ENCODE data around the gene CFAP57.

CFAP57 gene

DNA sequence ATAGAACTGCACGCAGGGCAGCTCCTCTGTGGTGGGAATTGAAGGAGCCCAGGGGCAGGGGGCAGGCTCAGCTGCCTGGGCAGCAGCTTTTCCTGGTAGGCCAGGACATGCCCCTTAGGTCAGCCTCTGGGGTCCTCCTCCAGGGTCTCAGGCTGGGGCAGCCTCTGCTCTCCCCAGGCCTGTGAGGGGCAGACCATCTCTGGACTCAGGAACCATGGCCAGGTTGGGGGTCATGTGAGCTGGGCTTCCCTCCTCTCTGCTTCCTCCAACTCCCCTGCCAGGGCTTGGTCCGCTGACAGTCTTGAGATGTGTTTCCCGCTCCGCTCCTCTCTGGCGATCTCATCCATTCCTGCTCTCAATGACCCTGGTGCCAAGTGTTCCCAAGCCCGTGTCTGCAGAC is 107.5 kb downstream of the CFAP57 start:
- no peak for DNase-seq

DNA sequence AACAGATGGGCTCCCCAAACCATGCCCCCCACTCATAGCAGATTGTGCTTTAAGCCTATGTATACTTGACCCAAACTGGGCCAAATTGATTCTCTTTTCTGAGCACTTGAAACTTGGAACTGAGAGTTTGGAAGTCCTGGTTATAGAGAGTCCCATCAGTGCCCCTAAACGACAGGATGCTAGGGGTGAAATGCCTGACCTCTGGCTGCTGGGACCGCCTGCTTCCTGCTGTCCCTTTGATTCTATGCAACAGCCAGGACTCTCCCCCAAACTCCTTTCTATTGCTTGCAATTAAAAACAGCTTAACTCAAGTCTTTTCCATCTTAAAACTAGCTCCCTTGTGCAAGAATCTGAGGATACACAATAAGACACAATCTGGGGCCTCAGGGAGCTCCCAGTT is 108.6 kb downstream of the CFAP57 start:
- DNase-seq = no peak

DNA sequence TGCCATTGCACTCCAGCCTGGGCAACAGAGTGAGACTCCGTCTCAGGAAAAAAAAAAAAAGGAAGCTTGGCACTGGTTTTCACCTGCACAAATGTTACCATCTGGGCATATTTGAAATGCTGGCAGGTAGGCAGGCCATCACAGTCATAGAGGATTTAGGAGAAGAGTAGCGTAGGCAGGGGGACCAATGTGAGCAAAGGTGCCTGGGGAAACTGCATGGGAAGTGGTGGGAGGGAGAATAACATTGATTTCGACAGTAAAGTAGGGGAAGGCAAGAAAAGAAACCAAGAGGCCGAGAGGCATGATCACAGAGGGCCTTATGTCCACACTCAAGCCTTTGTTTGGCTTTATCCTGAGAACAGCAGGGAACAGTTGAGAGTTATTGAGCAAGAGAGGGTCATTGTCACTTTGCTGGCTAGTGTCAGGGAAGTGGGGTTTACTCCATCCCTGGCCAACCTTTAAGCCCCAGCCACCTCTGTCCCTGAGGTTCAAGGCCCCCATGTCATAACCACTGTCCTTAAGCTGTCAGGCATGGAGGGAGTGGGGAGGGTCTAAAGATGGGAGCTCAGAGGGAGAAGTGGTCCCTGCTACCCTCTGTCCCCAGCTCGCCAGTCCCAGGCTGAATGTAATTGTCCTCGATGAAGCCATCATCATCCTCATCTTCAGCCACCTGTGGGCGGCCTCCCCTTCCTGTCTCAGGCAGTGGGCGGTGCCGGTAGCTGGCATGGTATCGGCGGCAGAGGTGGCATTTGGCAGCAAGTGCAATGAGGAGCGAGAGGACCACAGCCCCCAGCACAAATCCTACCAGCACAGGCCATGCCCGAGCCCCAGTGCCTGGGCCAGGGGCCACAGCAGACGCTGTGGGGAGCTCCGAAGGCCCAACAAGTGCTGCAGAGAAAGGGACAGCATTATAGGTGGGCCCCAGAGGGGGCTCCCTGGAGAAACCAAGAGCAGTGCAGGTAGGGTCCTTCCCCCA is 110.4 kb downstream of the CFAP57 start:
- DNase-seq = no peak

DNA sequence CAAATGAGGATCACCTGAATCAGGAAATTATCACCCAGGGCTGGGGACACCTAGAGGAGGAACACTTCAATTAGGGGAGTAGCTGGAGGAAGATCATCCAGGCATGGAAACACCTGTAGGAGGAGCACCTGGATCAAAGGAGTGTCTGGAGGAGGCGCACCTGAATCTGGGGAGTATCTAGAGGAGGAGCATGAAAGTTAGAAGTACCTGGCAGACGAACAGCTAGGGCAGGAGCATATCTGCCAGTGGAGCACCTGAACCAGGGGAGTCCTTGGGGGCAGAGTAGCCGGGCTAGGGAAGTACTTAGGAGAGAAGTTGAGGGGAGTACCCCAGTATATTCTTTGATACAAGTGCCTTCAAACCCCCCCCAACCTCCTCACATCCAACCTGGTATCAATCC is 111.9 kb downstream of the CFAP57 start:
- no peak for DNase-seq

DNA sequence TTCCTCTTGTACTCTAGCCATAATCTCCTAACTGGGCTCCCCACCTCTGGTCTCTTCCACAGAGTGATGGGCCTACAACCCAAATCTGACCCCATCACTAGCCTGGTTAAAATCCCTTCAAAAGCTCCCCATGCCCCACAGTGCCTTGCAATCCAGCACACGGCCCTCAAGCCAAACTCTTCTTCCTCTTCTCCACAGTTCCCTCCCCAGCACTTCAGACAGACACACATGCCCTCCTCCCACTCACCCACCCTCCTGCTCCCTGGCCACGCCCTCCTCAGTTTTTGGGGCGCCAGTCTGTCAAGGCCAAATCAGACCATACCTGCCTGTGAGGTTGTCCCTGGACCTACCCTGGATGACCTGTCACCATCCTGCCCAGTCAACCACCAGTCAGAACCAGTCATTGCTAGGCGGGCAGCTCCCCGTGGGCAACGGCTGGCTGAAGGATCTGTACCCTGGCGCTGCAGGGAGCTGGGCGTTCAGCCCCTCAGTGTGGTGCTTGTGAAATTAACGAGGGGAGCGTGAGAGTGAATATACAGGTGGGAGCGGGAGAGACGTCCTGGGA is 112.5 kb downstream of the CFAP57 start:
- DNase-seq = no peak

DNA sequence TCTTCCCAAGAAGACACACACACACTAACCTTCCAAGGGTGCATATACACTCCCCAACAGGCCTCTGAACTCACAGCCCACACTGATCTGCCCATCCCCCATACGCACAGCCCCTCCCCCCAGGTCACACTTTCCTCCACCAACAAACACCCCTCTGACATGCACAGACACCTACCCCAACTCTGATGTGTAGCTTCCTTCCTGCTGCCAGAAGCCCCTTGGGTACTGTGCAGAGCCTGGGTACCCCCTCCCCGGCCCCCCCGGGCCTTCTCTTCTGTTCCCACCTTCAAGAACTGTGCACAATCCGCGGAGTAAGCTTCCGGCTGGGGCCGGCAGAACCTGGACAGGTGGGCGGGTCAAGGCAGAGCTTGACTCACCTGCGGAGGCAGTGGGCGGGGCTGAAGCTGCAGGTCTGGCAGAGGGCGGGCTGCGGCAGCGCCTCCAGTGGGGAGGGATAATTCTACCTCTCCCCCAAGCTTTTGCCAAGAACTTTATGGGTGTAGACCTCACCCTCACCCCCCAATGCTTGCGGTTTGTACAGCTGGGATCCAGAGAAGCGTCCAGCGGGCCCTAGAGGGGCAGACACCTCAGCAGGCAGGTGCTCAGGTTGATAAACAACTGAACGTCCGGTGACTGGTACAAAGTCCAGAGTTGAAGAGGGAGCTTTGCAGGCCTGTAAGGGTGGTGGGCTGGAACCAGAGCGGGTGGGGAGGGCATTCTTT is 113.3 kb downstream of the CFAP57 start, which contains the start of gene C1orf210:
C1orf210 (minus strand) TSS at position 313 of the 722 bp plus-strand sequence. CDS start 2,311 bp downstream, outside the sequence.
- DNase-seq = no peak

DNA sequence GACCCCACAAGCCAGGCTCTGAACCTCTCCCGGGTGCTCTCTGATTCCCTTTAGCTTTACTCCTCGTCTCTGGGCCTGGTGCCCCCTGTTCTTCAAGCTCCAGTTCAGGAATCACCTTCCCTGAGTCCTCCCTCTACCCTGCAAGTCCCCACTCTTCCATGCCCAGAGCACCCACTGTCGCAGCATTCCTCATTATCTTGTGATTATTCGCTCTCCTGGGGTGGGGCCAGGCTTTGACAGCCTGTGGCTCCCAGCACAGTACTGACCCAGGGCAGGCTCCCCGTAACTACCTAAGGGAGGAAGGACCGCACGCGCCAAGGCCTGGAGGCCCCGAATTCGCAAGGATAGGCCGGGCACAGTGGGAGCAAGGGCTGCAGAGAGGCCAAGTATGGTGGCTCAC is 114.0 kb downstream of the CFAP57 start:
- no peak for DNase-seq

DNA sequence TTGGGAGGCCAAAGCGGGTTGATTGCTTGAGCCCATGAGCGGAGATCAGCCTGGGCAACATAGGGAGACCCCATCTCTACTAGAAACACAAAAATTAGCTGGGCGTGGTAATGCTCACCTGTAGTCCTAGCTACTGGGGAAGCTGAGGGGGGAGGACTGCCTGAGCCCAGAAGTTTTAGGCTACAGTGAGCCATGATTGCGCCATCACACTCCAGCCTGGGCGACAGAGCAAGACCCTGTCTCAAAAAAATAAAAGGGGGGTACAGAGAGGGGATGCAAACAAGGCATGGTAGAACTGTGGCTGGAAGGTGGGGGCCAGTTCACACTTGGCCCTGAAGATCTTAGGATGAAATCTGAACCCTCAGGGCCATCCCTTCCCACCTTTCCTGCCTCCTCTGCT is 114.4 kb downstream of the CFAP57 start:
- DNase-seq = no peak

DNA sequence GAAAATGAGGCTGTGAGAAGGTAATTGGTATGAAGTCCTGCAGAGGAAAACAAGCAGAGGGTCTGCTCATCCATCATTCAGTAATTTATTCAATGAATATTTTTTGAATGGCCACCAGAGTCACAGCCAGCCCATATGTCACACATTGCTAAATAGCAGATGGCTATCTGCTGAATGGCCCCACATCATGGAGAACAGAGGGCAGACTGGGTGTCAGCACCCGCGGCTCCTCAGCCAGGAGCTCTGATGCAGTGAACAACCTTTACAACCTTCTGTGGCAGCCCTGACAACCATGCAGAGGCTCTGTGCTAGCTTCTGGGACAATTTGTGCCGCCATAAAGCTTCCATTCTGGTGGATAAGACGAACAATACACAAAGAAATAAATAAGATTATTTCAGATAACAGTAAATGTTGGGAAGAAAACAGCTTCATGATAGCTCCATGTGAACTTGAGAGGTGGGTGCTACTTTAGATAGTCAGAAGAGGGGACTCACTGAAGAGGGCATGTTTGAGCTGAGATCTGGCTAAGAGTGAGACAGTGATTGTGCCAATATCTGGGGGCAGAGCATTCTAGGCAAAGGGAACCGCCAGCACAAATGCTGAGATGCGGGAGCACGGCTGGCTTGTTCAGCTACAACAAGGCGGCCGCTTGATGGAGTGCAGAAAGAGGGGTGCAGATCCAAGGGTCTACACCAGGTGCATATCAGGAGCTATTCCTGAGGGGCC is 116.1 kb downstream of the CFAP57 start:
- no peak for DNase-seq

DNA sequence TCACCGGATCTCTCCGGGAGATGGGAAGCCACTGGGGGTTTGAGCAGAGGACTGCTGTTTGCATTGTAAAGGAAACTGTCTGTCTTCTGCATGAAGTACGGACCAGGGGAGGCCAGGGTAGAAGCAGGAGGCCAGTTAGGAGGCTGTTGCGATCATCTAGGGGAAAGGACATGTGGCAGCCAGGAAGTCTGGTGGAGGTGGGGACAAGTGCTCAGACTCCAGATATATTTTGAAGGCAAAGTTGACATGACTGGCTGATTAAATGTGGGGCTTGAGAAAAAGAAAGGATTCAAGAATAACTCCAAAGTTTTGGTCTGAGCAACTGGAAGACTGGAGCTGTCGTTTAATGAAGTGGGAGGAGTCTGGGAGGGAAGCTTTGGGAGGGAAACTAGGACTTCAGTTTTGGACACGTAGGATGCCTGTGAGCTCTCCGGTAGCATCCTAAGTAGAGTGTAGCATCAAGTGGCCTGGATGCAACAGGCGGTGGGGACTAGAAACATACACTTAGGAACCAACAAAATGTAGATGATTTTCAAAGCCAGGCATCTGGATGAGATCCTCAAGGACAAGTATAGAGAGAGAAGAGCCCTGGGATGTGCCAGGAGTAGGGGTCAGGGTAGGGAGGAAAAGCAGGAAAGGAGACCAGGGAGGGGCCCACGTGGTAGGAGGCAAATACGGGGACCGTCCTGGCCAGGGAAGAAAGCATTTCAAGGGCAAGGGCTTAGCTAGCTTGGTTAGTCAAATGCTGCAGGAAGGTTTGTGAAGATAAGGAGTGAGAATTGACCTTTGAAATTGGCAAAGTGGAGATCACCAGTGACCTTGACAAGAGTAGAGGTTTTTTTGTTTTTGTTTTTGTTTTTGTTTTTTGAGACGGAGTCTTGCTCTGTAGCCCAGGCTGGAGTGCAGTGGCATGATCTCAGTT is 116.9 kb downstream of the CFAP57 start:
- no peak for DNase-seq

DNA sequence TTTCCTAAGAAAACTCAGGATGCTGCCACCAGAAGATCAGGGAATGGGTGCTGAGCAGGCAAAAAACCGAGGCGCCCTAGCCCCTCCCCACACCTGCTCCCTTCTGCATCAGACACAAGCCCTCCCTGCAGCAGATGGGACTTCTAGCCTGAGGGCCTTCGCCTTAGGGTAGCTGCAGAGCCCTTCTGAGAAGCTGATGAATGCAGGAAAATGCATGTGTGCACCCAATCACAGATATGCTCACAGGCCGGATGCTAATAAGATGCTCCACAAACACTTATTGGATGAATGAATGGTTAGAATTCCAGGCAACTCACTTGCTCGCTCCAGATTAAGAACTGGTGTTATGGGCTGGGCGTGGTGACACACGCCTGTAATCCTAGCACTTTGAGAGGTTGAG is 120.1 kb downstream of the CFAP57 start:
- no peak for DNase-seq

DNA sequence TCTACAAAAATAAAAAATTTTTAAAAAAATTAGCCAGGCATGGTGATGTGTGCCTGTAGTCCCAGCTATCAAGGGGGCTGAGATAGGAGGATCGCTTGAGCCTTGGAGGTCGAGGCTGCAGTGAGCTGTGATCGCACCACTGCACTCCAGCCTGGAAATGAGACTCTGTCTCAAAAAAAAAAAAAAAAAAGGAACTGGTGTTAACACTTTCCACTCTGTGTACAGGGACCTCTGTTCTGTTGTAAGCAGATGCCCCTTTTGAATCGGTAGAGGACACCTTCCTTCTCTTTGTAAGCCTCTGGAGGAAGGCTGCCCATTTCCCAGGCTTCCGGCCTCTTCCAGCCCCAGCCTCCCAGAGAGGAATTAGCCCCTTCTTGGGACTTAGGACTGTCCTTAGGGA is 120.5 kb downstream of the CFAP57 start:
- no peak for DNase-seq

DNA sequence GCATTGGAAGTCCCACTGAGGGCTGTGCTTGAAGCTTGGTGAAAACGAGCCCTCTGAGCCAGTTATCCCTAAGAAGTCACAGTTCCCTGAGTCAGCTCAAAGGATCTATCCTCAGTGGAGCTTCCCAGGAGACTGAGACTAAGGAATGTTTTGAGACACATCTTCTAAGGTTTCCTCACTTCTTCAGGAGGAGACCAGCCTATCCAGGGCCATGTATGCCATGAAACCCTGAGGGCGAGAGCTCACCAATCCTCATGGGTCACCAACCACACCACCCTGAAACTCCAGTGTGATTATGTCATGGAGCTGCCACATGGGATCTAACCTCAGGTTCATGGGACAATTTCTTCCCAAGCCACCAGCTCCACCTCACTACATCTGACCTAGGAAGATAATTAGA is 121.0 kb downstream of the CFAP57 start:
- DNase-seq = no peak

DNA sequence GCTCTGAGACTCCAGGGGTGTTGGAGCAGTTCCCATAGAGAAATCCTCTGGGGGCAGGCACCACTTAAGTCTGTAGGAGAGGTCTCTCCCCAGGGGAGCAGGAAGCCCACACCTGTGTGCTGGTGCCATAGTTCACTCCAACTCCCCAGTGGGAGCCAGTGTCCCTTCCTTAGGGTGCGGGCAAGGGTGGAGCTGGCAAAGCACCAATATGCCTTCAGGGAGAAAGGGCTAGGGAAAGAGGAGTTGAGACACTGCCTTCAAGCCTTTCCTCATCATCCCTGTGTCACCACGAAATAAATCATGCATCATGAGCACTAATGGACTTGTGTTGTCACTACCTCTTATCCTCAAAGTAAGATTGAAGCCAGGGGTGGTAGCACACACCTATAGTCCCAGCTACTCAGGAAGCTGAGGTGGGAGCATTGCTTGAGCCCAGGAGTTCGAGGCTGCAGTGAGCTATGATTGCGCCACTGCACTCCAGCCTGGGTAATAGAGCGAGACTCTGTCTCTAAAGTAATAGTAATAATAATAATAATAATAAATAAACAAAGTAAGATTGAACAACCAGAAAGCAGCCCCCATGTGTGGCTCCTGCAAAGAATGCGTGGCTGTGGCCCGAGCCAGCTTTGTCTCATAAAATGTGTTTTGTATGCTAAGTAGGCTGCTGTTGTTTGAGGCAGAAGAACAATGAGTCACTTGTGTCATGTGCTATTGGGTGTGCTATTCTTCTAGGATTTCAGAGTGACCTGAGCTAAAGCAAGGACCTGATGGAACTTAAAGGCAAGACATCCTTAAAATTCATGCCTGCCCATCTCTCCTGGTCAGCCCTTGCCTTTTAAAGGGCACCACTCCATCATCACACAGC is 122.0 kb downstream of the CFAP57 start:
- no peak for DNase-seq

DNA sequence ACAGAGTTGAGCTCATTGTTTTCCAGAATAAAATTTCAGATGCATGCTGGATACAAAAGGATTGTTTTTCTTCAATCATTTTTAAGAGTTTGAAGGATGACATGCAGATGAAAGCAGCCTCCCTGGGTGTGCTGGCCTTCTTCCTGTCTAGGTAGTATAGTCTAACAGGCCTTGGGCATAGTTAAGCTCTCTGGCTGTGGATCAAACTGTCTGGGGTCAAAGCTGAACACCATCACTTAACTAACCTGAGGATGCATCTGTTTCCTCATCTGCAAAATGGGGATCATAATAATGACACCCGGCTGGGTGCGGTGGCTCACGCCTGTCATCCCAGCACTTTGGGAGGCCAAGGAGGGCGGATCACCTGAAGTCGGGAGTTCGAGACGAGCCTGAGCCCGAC is 122.6 kb downstream of the CFAP57 start:
- DNase-seq = no peak

DNA sequence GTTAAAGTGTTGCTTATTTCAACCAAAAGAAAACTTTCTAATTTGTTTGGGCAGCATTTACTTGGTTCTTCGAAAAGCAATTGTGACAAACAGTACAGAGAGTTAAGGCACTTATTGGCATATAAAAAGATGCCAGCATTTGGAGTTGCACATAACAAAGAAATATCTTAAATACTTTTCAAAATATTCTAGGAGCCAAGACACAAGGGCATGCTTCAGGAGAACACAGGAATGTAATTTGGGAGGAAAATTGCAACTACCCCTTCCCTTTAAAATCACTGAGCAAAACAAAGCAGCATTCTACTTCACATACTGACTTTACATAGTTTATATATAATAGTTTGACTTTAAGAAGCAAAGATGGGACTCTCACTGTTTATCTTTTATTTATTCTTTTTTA is 124.1 kb downstream of the CFAP57 start:
- DNase-seq = no peak

DNA sequence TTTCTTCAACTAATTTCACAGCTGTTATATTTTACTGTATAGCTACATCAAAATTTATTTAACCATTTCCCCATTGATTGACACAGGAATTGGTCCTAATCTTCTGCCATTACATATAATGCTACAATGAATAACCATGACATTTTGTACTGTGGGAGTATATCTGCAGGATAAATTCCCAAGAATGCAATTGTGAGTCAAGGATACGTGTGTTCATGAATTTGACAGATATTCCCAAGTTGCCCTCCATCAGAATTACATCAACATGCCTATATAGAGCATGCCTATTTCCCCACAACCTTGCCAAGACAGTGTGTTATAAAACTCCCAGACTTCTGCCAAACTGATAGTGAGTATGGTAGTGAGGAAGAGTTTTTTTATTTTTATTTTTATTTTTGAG is 125.9 kb downstream of the CFAP57 start:
- DNase-seq = no peak

DNA sequence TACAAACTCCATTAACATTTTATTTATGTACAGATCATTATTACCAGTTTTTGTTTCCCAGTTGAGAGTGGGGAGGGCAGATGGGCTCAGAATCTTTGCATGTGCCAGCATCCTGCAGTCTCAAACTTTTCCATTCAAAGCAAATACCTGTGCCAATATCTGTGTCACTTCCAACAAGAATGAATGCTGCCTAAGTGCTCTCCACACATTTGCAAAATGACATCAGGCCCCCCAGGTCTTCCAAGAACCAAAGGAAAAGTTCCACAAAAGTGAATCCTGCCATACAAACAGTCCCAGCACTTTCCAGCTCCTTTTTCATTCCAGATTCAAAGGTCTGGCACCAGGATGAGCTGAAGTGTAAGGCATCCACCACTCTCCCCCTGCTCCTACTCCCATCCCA is 127.0 kb downstream of the CFAP57 start:
- no peak for DNase-seq

DNA sequence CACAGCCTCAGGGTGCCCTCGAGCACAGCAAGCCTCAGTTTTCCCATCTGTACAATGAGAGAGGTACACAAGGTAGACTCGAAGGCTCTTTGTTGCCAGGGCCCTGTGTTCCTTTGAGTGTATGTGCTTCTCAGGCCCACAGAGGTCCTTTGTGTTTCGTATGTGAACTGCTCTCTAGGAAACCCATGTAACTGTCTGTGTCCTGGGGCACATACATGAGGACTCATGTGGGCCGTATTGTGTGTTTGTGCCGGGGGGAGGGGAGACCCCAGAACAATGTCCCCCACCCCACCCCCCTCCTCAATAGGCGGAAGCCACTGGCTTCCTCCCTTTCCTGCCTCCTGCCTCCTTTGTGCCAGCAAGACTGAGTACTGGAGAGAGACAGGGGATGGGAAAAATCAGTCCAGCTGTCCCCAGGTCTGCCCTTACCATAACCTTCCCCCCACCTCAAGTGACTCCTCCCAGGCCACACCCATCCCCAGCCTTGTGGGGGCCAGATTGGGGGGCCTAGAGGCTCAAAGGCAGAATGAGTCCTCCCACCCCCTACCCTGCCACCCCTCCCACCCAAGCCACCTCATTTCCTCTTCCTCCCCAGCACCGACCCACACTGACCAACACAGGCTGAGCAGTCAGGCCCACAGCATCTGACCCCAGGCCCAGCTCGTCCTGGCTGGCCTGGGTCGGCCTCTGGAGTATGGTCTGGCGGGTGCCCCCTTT is 128.4 kb downstream of the CFAP57 start, which contains the start of gene TIE1:
TIE1 (plus strand) TSS at position 605 of the 717 bp plus-strand sequence; CDS start at position 695, 90 bp downstream.
- no peak for DNase-seq

DNA sequence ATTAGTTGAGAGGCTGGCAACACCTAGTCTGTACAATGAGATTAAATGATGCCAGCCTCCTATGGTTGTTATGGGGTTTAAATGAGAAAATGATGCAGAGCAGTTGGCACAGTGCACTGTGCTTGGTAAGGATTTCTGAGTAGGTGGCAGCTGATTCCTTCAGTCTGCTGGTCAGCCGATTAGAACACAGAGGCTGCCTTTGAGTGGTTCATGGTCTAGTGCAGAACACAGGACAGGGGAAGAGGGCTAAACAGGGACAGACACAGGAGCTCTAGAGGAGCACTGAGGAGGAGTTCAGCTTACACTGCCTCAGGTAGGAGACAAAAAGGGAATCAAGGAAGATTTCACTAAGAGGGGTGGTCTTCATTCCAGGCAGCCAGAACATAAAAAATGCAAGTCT is 130.1 kb downstream of the CFAP57 start:
- DNase-seq = no peak
